Measurements from ENCODE around the gene DDO. TPM values are rescaled to one million over a fixed set of nuclear protein-coding genes. Genes with fewer than 3 reads are reported as not detected.
A peak's percentile ranks its signal among the peaks of the same experiment; 100 is the strongest.
"Not testable (repeated sequence)": the region's sequence is repeated elsewhere in the genome, so short reads cannot be mapped to it uniquely, and the experiment has no call there.

Gene DDO
- total and polyA plus RNA-seq, 4 experiments from 2014 or later, result not detected

DNA sequence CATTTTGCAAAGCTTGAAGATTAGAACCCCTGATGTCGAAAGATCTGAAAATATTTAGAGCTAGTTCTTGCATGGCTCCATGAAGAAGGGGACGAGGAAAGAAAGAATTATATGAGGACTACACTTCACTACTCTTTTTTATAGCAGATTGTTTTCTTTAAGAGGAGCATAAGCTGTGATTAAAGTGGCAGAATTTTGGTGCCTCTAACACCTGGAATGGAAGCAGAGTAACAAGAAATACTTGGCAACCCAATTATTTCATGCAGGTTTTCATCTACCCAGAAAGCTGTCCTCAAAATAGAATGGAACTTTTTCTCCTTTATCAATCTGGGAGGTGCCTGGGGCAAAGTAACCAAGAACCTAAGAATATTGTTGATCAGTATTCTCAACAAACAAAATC lies 61.2 kb downstream of the DDO start:
- H3K4me3 Mint-ChIP-seq, result no peak overlapping the region
- no peaks in the 10 kb centered on the region for H3K36me3 Mint-ChIP-seq
- Histone ChIP-seq H3K4me3 (ENCODE audit: low read length in 2 of 2) (no peak overlapping the region), H3K27me3 (ENCODE audit: insufficient read depth, low read length) (peaks cover 6% of the 10 kb centered on the region), H3K4me1 (ENCODE audit: insufficient read depth, low read length) (no peaks in the 10 kb centered on the region), H3K27ac (ENCODE audit: low read depth, low read length) (no peak overlapping the region), H3K9me3 (ENCODE audit: control insufficient read depth in 1 of 2, low read length in 2 of 2) (no peaks in the 10 kb centered on the region), H3K36me3 (ENCODE audit: insufficient read depth, low read length) (no peaks in the 10 kb centered on the region)
- H3K27me3 Mint-ChIP-seq, result peaks cover 31 to 41% of the 10 kb centered on the region in 2 donors
- DNase-seq, result no peak
- POLR2A ChIA-PET (ENCODE audit: partially characterized antibody), result no interaction called here
- H3K27ac Mint-ChIP-seq, result no peak overlapping the region
- CTCF ChIA-PET (ENCODE audit: partially characterized antibody), result interaction anchor here (0.9 to 1.3 kb wide), 3 partner anchors 11 to 38 kb away, joined by 3 read pairs; no protein-coding TSS in a partner anchor
- H3K9me3 Mint-ChIP-seq, result peaks cover 0 to 8% (median 0%) of the 10 kb centered on the region in 8 donors
- H3K4me1 Mint-ChIP-seq, result peaks cover 7 to 13% (median 10%) of the 10 kb centered on the region in 4 donors
- intact Hi-C loops (cut with micrococcal nuclease), result no loop called here

DNA sequence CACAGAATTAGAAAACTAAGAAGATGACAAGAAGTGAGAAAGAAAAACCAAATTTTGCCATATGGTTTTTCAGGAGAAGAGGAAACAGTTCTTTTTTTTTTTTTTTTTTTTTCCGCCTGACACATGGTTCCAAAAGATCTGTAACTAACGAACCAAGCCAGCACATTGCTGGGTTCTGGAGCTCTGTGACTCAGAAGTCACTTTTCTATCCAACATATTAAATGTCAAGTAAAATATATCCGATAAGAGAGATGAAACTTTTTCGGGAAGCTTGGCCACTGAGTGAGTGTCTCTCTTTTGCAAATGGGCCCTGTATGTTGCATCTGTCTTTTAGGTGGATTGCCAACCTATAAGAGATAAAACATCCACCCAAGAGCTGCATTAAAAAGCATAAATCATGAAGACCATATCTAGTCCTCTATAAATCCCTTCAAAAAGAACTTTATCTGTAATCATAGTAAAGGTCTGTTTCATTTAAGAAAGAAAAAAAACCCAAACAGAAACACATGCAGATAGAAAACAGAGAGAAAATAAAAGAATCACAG lies 61.8 kb downstream of the DDO start:
- Histone ChIP-seq H3K27ac (ENCODE audit: low read depth, low read length) (no peak overlapping the region), H3K4me3 (ENCODE audit: low read length in 2 of 2) (no peak overlapping the region), H3K4me1 (ENCODE audit: insufficient read depth, low read length) (no peaks in the 10 kb centered on the region), H3K36me3 (ENCODE audit: insufficient read depth, low read length) (no peaks in the 10 kb centered on the region), H3K9me3 (ENCODE audit: control insufficient read depth in 1 of 2, low read length in 2 of 2) (no peaks in the 10 kb centered on the region), H3K27me3 (ENCODE audit: insufficient read depth, low read length) (peaks cover 6% of the 10 kb centered on the region)
- no peak for DNase-seq
- ChIA-PET CTCF (ENCODE audit: partially characterized antibody) (no interaction called here), POLR2A (ENCODE audit: partially characterized antibody) (no interaction called here)
- Mint-ChIP-seq H3K27me3 (peaks cover 24 to 37% of the 10 kb centered on the region in 2 donors), H3K4me1 (peaks cover 7 to 13% (median 10%) of the 10 kb centered on the region in 4 donors), H3K9me3 (peaks cover 0 to 4% (median 0%) of the 10 kb centered on the region in 8 donors), H3K36me3 (no peaks in the 10 kb centered on the region), H3K4me3 (peak overlapping the region in 1 of 8 donors; percentile 5), H3K27ac (no peak overlapping the region)
- intact Hi-C loops (cut with micrococcal nuclease), result no loop called here

DNA sequence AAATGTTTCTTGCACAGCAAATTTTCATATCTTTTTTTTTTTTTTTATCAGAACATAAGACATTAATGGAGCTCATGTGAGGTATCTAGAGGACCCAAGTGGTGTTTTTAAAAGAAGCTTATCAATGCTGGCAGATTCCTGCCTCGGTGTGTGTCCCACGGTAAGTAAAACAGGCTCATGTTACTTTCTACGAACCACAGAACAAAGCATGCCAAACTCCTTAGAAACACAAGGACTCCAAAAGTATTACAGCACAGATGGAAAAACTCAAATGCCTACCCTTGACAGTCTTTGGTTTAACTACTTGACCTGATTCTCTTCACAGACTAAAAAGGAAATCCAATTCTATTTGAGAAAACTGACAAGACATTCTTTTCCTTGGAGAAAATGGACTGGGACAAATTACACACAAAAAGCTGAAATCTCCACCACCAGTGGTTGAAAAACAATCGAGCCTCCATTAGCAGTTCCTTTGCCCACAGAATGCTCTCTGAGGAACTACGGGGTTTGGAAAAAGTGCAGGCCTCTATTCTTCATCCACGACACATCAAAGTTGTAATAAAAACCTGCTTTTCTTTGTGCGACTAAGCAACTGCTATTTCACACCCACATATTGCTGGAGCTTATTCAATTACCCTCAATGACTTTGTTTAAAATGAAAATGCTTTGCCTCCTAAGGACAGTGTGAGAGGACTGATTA lies 62.7 kb downstream of the DDO start:
- POLR2A ChIA-PET (ENCODE audit: partially characterized antibody), result no interaction called here
- Histone ChIP-seq H3K27me3 (ENCODE audit: insufficient read depth, low read length) (peaks cover 6% of the 10 kb centered on the region), H3K9me3 (ENCODE audit: control insufficient read depth in 1 of 2, low read length in 2 of 2) (no peaks in the 10 kb centered on the region), H3K27ac (ENCODE audit: low read depth, low read length) (no peak overlapping the region), H3K4me1 (ENCODE audit: insufficient read depth, low read length) (no peaks in the 10 kb centered on the region), H3K4me3 (ENCODE audit: low read length in 2 of 2) (no peak overlapping the region), H3K36me3 (ENCODE audit: insufficient read depth, low read length) (no peaks in the 10 kb centered on the region)
- CTCF ChIA-PET (ENCODE audit: partially characterized antibody), result no interaction called here
- Mint-ChIP-seq H3K9me3 (peaks cover 0 to 4% (median 0%) of the 10 kb centered on the region in 8 donors), H3K4me3 (no peak overlapping the region), H3K27ac (no peak overlapping the region), H3K36me3 (no peaks in the 10 kb centered on the region), H3K27me3 (peaks cover 23 to 36% of the 10 kb centered on the region in 2 donors), H3K4me1 (peaks cover 7 to 13% (median 10%) of the 10 kb centered on the region in 4 donors)
- DNase-seq, result no peak
- intact Hi-C loops (cut with micrococcal nuclease), result no loop called here

DNA sequence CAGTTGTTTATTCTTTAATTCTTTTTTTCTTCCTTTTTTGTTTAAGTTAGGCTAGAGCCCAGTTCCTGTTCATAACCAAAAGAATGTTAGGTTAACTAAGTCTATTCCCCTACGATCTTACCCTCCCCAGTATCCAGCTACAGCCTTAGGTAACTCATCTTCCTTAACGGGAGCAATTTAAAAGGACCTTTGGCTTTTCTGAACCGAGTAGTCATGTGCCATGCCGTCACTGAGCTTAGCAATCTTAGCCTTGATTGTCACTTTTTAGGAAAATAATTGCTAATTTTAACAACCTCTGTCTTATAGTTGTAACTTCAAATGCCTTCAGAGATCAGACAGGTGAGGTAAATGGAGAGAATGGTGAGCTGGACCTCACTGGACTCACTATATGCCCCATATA lies 63.4 kb downstream of the DDO start:
- Histone ChIP-seq H3K27ac (ENCODE audit: low read depth, low read length) (no peak overlapping the region), H3K9me3 (ENCODE audit: control insufficient read depth in 1 of 2, low read length in 2 of 2) (no peaks in the 10 kb centered on the region), H3K4me1 (ENCODE audit: insufficient read depth, low read length) (no peaks in the 10 kb centered on the region), H3K4me3 (ENCODE audit: low read length in 2 of 2) (no peak overlapping the region), H3K27me3 (ENCODE audit: insufficient read depth, low read length) (no peaks in the 10 kb centered on the region), H3K36me3 (ENCODE audit: insufficient read depth, low read length) (no peaks in the 10 kb centered on the region)
- POLR2A ChIA-PET (ENCODE audit: partially characterized antibody), result no interaction called here
- Mint-ChIP-seq H3K27me3 (peaks cover 17 to 29% of the 10 kb centered on the region in 2 donors), H3K27ac (no peak overlapping the region), H3K4me3 (no peak overlapping the region), H3K36me3 (no peaks in the 10 kb centered on the region), H3K9me3 (peaks cover 0 to 4% (median 0%) of the 10 kb centered on the region in 8 donors), H3K4me1 (peaks cover 5 to 6% (median 5%) of the 10 kb centered on the region in 4 donors)
- CTCF ChIA-PET (ENCODE audit: partially characterized antibody), result no interaction called here
- intact Hi-C loops (cut with micrococcal nuclease), result no loop called here
- DNase-seq, result no peak

DNA sequence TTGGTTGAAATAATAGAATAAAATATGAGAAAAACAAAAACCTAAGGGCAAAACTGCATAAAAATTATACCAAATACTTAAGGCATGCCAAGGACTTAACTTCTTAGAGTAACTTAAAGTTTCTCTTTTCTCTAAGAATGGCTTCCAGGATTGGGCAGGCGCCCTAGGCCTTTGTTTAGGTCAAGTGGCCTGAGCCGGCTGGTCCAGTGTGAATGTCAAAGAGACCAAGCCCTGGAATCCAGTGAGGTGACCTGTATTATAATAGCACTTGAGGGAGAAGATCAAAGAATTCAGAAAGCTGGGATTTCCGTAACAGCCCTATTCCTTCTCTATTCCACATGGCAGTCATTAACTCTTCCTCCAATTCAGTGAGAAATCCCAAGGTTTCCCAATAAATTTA lies 63.8 kb downstream of the DDO start:
- intact Hi-C loops (cut with micrococcal nuclease), result no loop called here

DNA sequence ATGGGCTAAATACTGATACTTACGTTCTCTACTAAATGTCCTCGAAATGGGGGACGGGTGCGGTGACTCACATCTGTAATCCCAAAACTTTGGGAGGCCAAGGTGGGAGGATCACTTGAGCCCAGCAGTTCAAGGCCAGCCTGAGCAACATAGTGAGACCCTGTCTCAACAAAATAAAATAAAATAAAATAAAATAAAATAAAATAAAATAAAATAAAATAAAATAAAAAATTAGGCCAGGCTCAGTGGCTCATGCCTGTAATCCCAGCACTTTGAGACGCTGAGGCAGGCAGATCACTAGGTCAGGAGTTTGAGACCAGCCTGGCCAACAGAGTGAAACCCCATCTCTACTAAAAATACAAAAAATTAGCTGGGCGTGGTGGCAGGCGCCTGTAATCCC lies 64.8 kb downstream of the DDO start:
- POLR2A ChIA-PET (ENCODE audit: partially characterized antibody); H3K36me3 Mint-ChIP-seq; H3K9me3 Mint-ChIP-seq; H3K4me1 ChIP-seq (ENCODE audit: insufficient read depth, low read length); DNase-seq; intact Hi-C loops (cut with micrococcal nuclease); CTCF ChIA-PET (ENCODE audit: partially characterized antibody); H3K27me3 ChIP-seq (ENCODE audit: insufficient read depth, low read length); H3K9me3 ChIP-seq (ENCODE audit: control insufficient read depth in 1 of 2, low read length in 2 of 2); H3K27ac ChIP-seq (ENCODE audit: low read depth, low read length); H3K4me3 Mint-ChIP-seq; H3K4me1 Mint-ChIP-seq; H3K4me3 ChIP-seq (ENCODE audit: low read length in 2 of 2); H3K36me3 ChIP-seq (ENCODE audit: insufficient read depth, low read length); H3K27ac Mint-ChIP-seq: not testable (repeated sequence)
- peaks cover 6 to 16% of the 10 kb centered on the region in 2 donors for H3K27me3 Mint-ChIP-seq

More for the DNA sequence above, 63.8 kb downstream of the DDO start:
- Histone ChIP-seq H3K27me3 (ENCODE audit: insufficient read depth, low read length) (no peaks in the 10 kb centered on the region), H3K4me3 (ENCODE audit: low read length in 2 of 2) (no peak overlapping the region), H3K36me3 (ENCODE audit: insufficient read depth, low read length) (no peaks in the 10 kb centered on the region), H3K9me3 (ENCODE audit: control insufficient read depth in 1 of 2, low read length in 2 of 2) (no peaks in the 10 kb centered on the region), H3K4me1 (ENCODE audit: insufficient read depth, low read length) (no peaks in the 10 kb centered on the region), H3K27ac (ENCODE audit: low read depth, low read length) (no peak overlapping the region)
- DNase-seq, result no peak
- H3K4me3 Mint-ChIP-seq, result no peak overlapping the region
- peaks cover 12 to 25% of the 10 kb centered on the region in 2 donors for H3K27me3 Mint-ChIP-seq
- peaks cover under 1 to 3% (median 2%) of the 10 kb centered on the region in 4 donors for H3K4me1 Mint-ChIP-seq
- H3K9me3 Mint-ChIP-seq, result peaks cover 0 to 1% (median 0%) of the 10 kb centered on the region in 8 donors
- ChIA-PET CTCF (ENCODE audit: partially characterized antibody) (no interaction called here), POLR2A (ENCODE audit: partially characterized antibody) (no interaction called here)
- H3K36me3 Mint-ChIP-seq, result no peaks in the 10 kb centered on the region
- H3K27ac Mint-ChIP-seq, result no peak overlapping the region

DNA sequence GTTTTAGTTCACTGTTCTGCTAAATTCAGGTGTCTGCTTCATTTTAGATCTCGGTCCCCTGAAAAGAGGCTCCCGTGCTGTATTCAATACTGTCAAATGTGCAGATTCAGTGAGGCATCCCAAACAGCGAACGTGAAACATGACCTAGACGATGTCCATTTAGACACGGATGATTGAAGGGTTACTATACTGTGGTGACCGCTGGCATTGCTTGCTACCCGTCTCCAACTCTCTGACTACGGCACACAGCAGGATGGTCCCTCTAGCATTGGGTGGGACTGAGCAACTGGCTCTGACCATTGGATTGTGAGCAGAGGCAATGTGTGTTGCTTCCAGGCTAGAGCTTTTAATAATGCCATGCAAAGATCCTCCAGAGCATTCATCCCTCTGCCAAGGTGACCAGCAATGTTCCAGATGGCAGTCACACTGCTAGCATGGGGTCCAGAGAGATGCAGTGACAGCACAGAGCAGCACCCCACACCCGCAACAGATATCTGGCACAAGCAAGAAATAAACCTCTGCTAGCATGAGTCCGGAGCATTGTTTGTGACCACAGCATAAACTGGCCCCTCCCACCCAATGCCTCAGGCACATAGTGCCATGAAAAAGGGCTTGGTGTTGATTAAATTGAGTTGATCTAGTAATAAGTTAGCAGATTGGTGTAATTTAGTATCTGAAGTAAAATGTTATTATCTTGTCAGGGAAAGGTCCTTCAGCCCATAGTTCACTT lies 66.2 kb downstream of the DDO start:
- CTCF ChIA-PET (ENCODE audit: partially characterized antibody), result no interaction called here
- Histone ChIP-seq H3K4me3 (ENCODE audit: low read length in 2 of 2) (no peak overlapping the region), H3K27ac (ENCODE audit: low read depth, low read length) (no peak overlapping the region), H3K4me1 (ENCODE audit: insufficient read depth, low read length) (no peaks in the 10 kb centered on the region), H3K9me3 (ENCODE audit: control insufficient read depth in 1 of 2, low read length in 2 of 2) (no peaks in the 10 kb centered on the region), H3K36me3 (ENCODE audit: insufficient read depth, low read length) (no peaks in the 10 kb centered on the region), H3K27me3 (ENCODE audit: insufficient read depth, low read length) (no peaks in the 10 kb centered on the region)
- H3K4me3 Mint-ChIP-seq, result no peak overlapping the region
- H3K9me3 Mint-ChIP-seq, result no peaks in the 10 kb centered on the region
- DNase-seq, result no peak
- no peaks in the 10 kb centered on the region for H3K4me1 Mint-ChIP-seq
- no peak overlapping the region for H3K27ac Mint-ChIP-seq
- POLR2A ChIA-PET (ENCODE audit: partially characterized antibody), result no interaction called here
- intact Hi-C loops (cut with micrococcal nuclease), result no loop called here
- no peaks in the 10 kb centered on the region for H3K36me3 Mint-ChIP-seq
- H3K27me3 Mint-ChIP-seq, result peaks cover 5 to 8% of the 10 kb centered on the region in 2 donors

Measured in CD4-positive, alpha-beta memory T cell (primary cell).